ENCODE results near the gene ZBTB7A. TPM values are rescaled to one million over a fixed set of nuclear protein-coding genes. Genes with fewer than 3 reads are reported as not detected.
"Not testable (repeated sequence)": the region's sequence is repeated elsewhere in the genome, so short reads cannot be mapped to it uniquely, and the experiment has no call there.

ZBTB7A gene
- total and polyA plus RNA-seq, 12 donors: 4.5 to 77.2 (median 47.1) TPM

DNA sequence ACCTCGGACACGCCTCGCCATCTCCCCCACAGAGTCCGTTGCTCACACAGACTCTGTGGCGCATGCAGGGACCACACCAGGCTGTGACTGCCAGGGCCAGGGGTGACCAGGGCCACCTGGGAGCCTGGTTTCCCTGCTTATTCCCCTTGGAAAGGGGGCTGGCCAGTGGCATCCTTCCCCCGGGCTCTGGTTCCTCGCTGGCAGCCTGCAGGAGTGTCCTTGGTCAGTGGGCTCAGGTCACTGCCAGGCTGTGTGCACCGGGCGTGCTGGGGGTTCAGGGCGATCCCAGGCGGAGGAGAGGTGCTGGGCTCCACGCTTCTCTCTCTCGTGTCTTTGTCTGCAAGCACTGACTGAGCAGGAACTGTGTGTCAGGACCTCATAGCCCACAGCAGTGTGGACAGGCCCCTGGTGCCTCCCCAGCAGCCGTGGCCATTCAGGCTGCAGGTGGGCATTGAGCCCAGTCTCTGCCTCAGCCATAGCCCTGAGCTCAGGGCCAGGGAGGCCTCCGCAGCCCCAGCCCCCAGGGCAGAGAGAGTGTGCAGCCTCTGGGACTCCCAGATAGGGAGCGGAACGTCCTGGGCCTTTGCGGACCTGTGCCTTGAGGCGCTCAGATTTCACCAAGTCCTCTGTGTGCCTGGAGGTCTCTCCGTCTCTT lies 52.7 kb downstream of the ZBTB7A start:
- intact Hi-C loops (cut with DNase I): loop anchor here (5.0 to 10.0 kb wide), 2 partner anchors 48 to 191 kb away; no protein-coding TSS in a partner anchor
- H3K27ac ChIP-seq: peak overlapping the region in 4 of 5 donors; percentile 52 to 89 (median 77)
- peak; percentile 64 to 87 (median 76) for DNase-seq
- no peak overlapping the region for H3K4me3 ChIP-seq
- no peaks in the 10 kb centered on the region for H3K27me3 ChIP-seq
- no peaks in the 10 kb centered on the region for H3K9me3 ChIP-seq (replicated peaks in 1 of 3)
- H3K36me3 ChIP-seq (replicated peaks in 1 of 2): peaks cover 0 to 28% of the 10 kb centered on the region in 2 donors
- 40 to 69% (median 57%) methylated on average over 3 to 20 of the region's 20 CpGs for WGBS, 4 donors
- peaks cover 47 to 60% of the 10 kb centered on the region in 2 donors for H3K4me1 ChIP-seq (replicated peaks in 1 of 2)
- peak in 1 of 2 donors; percentile 37 for TF ChIP-seq POLR2A (IDR thresholded peaks at IDR 0.05)
- TF ChIP-seq, protein P1, sequence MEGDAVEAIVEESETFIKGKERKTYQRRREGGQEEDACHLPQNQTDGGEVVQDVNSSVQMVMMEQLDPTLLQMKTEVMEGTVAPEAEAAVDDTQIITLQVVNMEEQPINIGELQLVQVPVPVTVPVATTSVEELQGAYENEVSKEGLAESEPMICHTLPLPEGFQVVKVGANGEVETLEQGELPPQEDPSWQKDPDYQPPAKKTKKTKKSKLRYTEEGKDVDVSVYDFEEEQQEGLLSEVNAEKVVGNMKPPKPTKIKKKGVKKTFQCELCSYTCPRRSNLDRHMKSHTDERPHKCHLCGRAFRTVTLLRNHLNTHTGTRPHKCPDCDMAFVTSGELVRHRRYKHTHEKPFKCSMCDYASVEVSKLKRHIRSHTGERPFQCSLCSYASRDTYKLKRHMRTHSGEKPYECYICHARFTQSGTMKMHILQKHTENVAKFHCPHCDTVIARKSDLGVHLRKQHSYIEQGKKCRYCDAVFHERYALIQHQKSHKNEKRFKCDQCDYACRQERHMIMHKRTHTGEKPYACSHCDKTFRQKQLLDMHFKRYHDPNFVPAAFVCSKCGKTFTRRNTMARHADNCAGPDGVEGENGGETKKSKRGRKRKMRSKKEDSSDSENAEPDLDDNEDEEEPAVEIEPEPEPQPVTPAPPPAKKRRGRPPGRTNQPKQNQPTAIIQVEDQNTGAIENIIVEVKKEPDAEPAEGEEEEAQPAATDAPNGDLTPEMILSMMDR (IDR thresholded peaks at IDR 0.05): no peak

GRCh38 chr19:4012975-4013634 lies 53.6 kb downstream of the ZBTB7A start:
- TF ChIP-seq, protein P1 (IDR thresholded peaks at IDR 0.05): no peak
- TF ChIP-seq POLR2A (IDR thresholded peaks at IDR 0.05): no peak
- H3K4me3 ChIP-seq: no peak overlapping the region
- H3K36me3 ChIP-seq (replicated peaks in 1 of 2): peaks cover 0 to 27% of the 10 kb centered on the region in 2 donors
- H3K4me1 ChIP-seq (replicated peaks in 1 of 2): peaks cover 56 to 68% of the 10 kb centered on the region in 2 donors
- peak in 1 of 7 donors; percentile 7 for DNase-seq
- no peaks in the 10 kb centered on the region for H3K27me3 ChIP-seq
- intact Hi-C loops (cut with DNase I): loop anchor here (5.0 to 10.0 kb wide), 2 partner anchors 49 to 192 kb away; no protein-coding TSS in a partner anchor
- peak overlapping the region in 3 of 5 donors; percentile 26 to 89 (median 80) for H3K27ac ChIP-seq
- no peaks in the 10 kb centered on the region for H3K9me3 ChIP-seq (replicated peaks in 1 of 3)
- 93 to 96% (median 94%) methylated on average over 19 to 33 of the region's 33 CpGs for WGBS, 4 donors

DNA sequence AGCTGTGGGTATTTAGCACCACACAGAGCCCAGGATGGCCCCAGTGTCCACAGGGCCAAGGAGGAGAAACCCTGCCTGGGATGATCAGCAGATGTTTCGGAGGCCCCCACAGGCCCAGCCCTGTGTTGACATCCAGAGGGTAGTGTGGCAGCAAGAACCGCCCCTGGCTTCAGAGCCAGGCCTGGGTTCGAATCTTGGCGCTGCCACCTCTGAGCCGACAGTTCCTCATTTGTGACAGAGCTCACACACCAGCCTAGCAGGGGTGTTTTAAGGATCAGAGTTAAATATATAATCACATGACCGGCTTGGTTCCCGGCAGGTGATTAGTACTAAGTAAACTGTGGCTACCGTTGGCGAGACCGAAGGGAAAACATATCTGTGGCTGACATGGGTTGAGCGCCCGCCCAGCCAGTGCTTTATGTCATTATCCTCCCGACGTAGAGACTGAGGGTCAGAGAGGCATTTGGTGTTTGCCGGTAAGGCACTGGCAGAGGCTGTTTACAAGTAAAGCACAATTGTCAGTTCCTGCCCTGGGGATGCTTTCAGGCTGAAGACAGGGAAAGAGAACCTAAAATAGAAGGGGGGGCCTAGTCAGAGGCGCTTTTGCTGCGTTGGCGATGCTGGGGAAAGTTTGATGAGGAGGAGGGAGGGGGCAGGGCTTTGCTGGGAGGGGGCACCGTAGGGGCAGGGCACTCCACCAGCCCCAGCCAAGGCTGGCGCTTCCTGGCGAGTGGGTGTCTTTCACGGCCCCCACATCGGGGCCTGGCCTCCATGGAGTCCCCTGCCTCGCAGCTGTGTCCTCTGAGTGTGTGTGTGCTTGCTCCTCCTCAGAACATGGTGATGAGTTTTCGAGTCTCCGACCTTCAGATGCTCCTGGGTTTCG lies 54.4 kb downstream of the ZBTB7A start:
- Histone ChIP-seq H3K27me3 (no peaks in the 10 kb centered on the region), H3K36me3 (replicated peaks in 1 of 2) (peaks cover 0 to 26% of the 10 kb centered on the region in 2 donors), H3K27ac (peak overlapping the region in 2 of 5 donors; percentile 8 to 89), H3K9me3 (replicated peaks in 1 of 3) (no peaks in the 10 kb centered on the region), H3K4me1 (replicated peaks in 1 of 2) (peaks cover 56 to 68% of the 10 kb centered on the region in 2 donors), H3K4me3 (no peak overlapping the region)
- 78 to 87% (median 83%) methylated on average over 22 to 27 of the region's 27 CpGs for WGBS, 4 donors
- TF ChIP-seq, protein P1 (IDR thresholded peaks at IDR 0.05): no peak
- no peak for DNase-seq
- intact Hi-C loops (cut with DNase I): loop anchor here (5.0 to 10.0 kb wide), 2 partner anchors 50 to 192 kb away; no protein-coding TSS in a partner anchor

- peak overlapping the region in 1 of 5 donors; percentile 52 for H3K27ac ChIP-seq
- H3K36me3 ChIP-seq (replicated peaks in 1 of 2): peaks cover 0 to 26% of the 10 kb centered on the region in 2 donors
- not testable (repeated sequence) for H3K27me3 ChIP-seq; H3K9me3 ChIP-seq (replicated peaks in 1 of 3); H3K4me3 ChIP-seq; DNase-seq
- H3K4me1 ChIP-seq (replicated peaks in 1 of 2): peaks cover 60 to 69% of the 10 kb centered on the region in 2 donors
- WGBS, 4 donors: 68 to 90% (median 73%) methylated on average over 4 to 6 of the region's 6 CpGs
- intact Hi-C loops (cut with DNase I): loop anchor here (5.0 to 10.0 kb wide), 2 partner anchors 51 to 193 kb away; no protein-coding TSS in a partner anchor
Measured at GRCh38 chr19:4011430-4011829, 55.3 kb downstream of the ZBTB7A start.

All from adrenal gland (tissue), 12 donors.